IMR-90 (cell line): ENCODE results near the gene TNFRSF18. TPM values are rescaled to one million over a fixed set of nuclear protein-coding genes. Genes with fewer than 3 reads are reported as not detected.

ENCODE experiments used
- ATAC-seq: fragments of 200-7000 bp; cut with Tn5 transposase; 2 replicates; pipeline ENCODE4 v1.9.1; 2020; ENCODE audit warnings: low read depth, mild to moderate bottlenecking, moderate library complexity
- BruUV-seq: library from RNA; stranded (reverse); fragments of 400-500 nt; replicated peaks from 2 replicates; lab custom pipeline; 2021; lab: Mats Ljungman, UMichigan
- CTCF ChIA-PET: fragments of 300-600 bp; formaldehyde crosslinking; extraction: SDS; loops from one replicate; lab custom pipeline; 2021; ENCODE audit warnings: antibody characterized with exemption; lab: Yijun Ruan, JAX
- POLR2A ChIA-PET: fragments of 300-600 bp; sonication (Branson Sonifier 250); formaldehyde crosslinking; loops from one replicate; lab custom pipeline; 2022; ENCODE audit warnings: antibody characterized with exemption; ENCODE audit not compliant: unreplicated experiment; lab: Charles Lee
- DNase-seq: peaks from one replicate; pipeline ENCODE4 v3.0.0; 2013
- H2AFZ ChIP-seq: replicated peaks from 2 replicates; pipeline ENCODE3; 2013; ENCODE audit warnings: low read length, mild to moderate bottlenecking; ENCODE audit not compliant: poor library complexity
- H2AK5ac ChIP-seq: 2 replicates; pipeline ENCODE4 v1.6.1; 2013; ENCODE audit warnings: low read depth, low read length, inconsistent platforms
- H2AK9ac ChIP-seq: replicated peaks from 2 replicates; pipeline ENCODE3; 2013; ENCODE audit warnings: mild to moderate bottlenecking, low read depth, low read length, moderate library complexity; ENCODE audit not compliant: poor library complexity
- H2BK120ac ChIP-seq: 2 replicates; pipeline ENCODE4 v1.6.1; 2013; ENCODE audit warnings: low read depth, low read length, inconsistent platforms
- H2BK15ac ChIP-seq: 3 replicates; pipeline ENCODE4 v1.6.1; 2013; ENCODE audit warnings: low read depth, low read length, inconsistent platforms
- H2BK20ac ChIP-seq: 2 replicates; pipeline ENCODE4 v1.6.1; 2013; ENCODE audit warnings: low read depth, mild to moderate bottlenecking, inconsistent platforms, low read length, moderate library complexity
- H2BK5ac ChIP-seq: 2 replicates; pipeline ENCODE4 v1.6.1; 2013; ENCODE audit warnings: mild to moderate bottlenecking, low read depth, low read length, inconsistent platforms; ENCODE audit not compliant: poor library complexity, severe bottlenecking
- H3K14ac ChIP-seq: replicated peaks from 2 replicates; pipeline ENCODE4 v1.6.1; 2013; ENCODE audit warnings: low read depth, low read length, inconsistent platforms
- H3K18ac ChIP-seq: 2 replicates; pipeline ENCODE4 v1.6.1; 2013; ENCODE audit warnings: low read depth, low read length, control low read depth
- H3K23ac ChIP-seq: 2 replicates; pipeline ENCODE4 v1.6.1; 2013; ENCODE audit warnings: low read depth, low read length, inconsistent platforms
- H3K27ac ChIP-seq: 2 replicates; pipeline ENCODE4 v1.5.1; 2013; ENCODE audit warnings: mild to moderate bottlenecking, control low read depth, low read length; ENCODE audit not compliant: insufficient read depth
- H3K27me3 ChIP-seq: 2 replicates; pipeline ENCODE4 v1.6.1; 2013; ENCODE audit warnings: low read length; ENCODE audit not compliant: control insufficient read depth, insufficient read depth
- H3K36me3 ChIP-seq: 2 replicates; pipeline ENCODE4 v1.6.1; 2013; ENCODE audit warnings: low read length, mixed read lengths; ENCODE audit not compliant: control insufficient read depth, insufficient read depth
- H3K4ac ChIP-seq: 2 replicates; pipeline ENCODE4 v1.6.1; 2013; ENCODE audit warnings: low read depth, low read length, inconsistent platforms
- H3K4me1 ChIP-seq: 2 replicates; pipeline ENCODE4 v1.6.1; 2013; ENCODE audit warnings: low read length, mixed read lengths; ENCODE audit not compliant: control insufficient read depth, insufficient read depth
- H3K4me2 ChIP-seq: 2 replicates; pipeline ENCODE4 v1.6.1; 2013; ENCODE audit warnings: low read depth, mild to moderate bottlenecking, control low read depth, low read length, moderate library complexity
- H3K4me3 ChIP-seq: 2 replicates; pipeline ENCODE4 v1.5.1; 2013; ENCODE audit warnings: low read depth, mild to moderate bottlenecking, control low read depth, low read length, moderate library complexity; ENCODE audit not compliant: insufficient read depth
- H3K56ac ChIP-seq: 2 replicates; pipeline ENCODE4 v1.6.1; 2013; ENCODE audit warnings: low read length, inconsistent platforms; ENCODE audit not compliant: insufficient read depth; ENCODE audit errors: extremely low read depth
- H3K79me1 ChIP-seq, 2 experiments: 2 replicates each; pipeline ENCODE4 v1.6.1; 2013; ENCODE audit warnings: low read length in 2 of 2, inconsistent platforms in 1 of 2, low read depth in 1 of 2
- H3K9ac ChIP-seq: 2 replicates; pipeline ENCODE4 v1.6.1; 2013; ENCODE audit warnings: low read depth, low read length, control low read depth
- H3K9me1 ChIP-seq: 2 replicates; pipeline ENCODE4 v1.6.1; 2013; ENCODE audit warnings: low read length, inconsistent platforms; ENCODE audit not compliant: insufficient read depth
- H3K9me3 ChIP-seq: 2 replicates; pipeline ENCODE4 v1.6.1; 2013; ENCODE audit warnings: low read length; ENCODE audit not compliant: control insufficient read depth, insufficient read depth
- H4K20me1 ChIP-seq: 2 replicates; pipeline ENCODE4 v1.6.1; 2013; ENCODE audit warnings: low read length, inconsistent platforms; ENCODE audit not compliant: insufficient read depth
- H4K5ac ChIP-seq: 2 replicates; pipeline ENCODE4 v1.6.1; 2013; ENCODE audit warnings: mild to moderate bottlenecking, low read depth, low read length, control low read depth
- H4K8ac ChIP-seq, 2 experiments: 2 replicates each; pipeline ENCODE4 v1.6.1; 2013; ENCODE audit warnings: low read depth in 2 of 2, low read length in 2 of 2, control low read depth in 1 of 2, inconsistent platforms in 1 of 2
- H4K91ac ChIP-seq: 2 replicates; pipeline ENCODE4 v1.6.1; 2013; ENCODE audit warnings: low read depth, low read length, inconsistent platforms; ENCODE audit not compliant: insufficient read depth
- BHLHE40 ChIP-seq: fragments of 150-350 bp; IDR thresholded peaks from 2 replicates; pipeline ENCODE4 v1.6.1; 2016; ENCODE audit warnings: mild to moderate bottlenecking, low read depth, low read length
- CEBPB ChIP-seq: IDR thresholded peaks from 2 replicates; pipeline ENCODE4 v1.6.1; 2012; ENCODE audit warnings: low read depth, low read length, improper control_type of control experiment
- CHD1 ChIP-seq: IDR thresholded peaks from 2 replicates; pipeline ENCODE4 v1.6.1; 2012; ENCODE audit warnings: low read depth, low read length, improper control_type of control experiment
- FOS ChIP-seq: fragments of 150-350 bp; IDR thresholded peaks from 2 replicates; pipeline ENCODE4 v1.6.1; 2016; ENCODE audit warnings: low read depth, low read length
- MAFK ChIP-seq: IDR thresholded peaks from 2 replicates; pipeline ENCODE4 v1.6.1; 2012; ENCODE audit warnings: low read depth, low read length, improper control_type of control experiment
- MAZ ChIP-seq: IDR thresholded peaks from 2 replicates; pipeline ENCODE4 v1.6.1; 2012; ENCODE audit warnings: low read depth, mild to moderate bottlenecking, low read length, improper control_type of control experiment, moderate library complexity, borderline replicate concordance
- MXI1 ChIP-seq: IDR thresholded peaks from 2 replicates; pipeline ENCODE4 v1.6.1; 2012; ENCODE audit warnings: low read depth, mild to moderate bottlenecking, low read length, moderate library complexity, borderline replicate concordance
- NFE2L2 ChIP-seq: fragments of 150-350 bp; IDR thresholded peaks from 2 replicates; pipeline ENCODE4 v1.6.1; 2016; ENCODE audit warnings: low read depth, mild to moderate bottlenecking, low read length
- POLR2A ChIP-seq: IDR thresholded peaks from 2 replicates; pipeline ENCODE4 v1.6.1; 2012; ENCODE audit warnings: mild to moderate bottlenecking, low read depth, low read length
- RAD21 ChIP-seq: IDR thresholded peaks from 2 replicates; pipeline ENCODE4 v1.6.1; 2012; ENCODE audit warnings: low read length, improper control_type of control experiment
- RCOR1 ChIP-seq: IDR thresholded peaks from 2 replicates; pipeline ENCODE4 v1.6.1; 2012; ENCODE audit warnings: mild to moderate bottlenecking, low read length, improper control_type of control experiment; ENCODE audit not compliant: insufficient replicate concordance
- RFX5 ChIP-seq: IDR thresholded peaks from 2 replicates; pipeline ENCODE4 v1.8.0; 2012; ENCODE audit warnings: low read depth, mild to moderate bottlenecking, low read length, moderate library complexity
- SMC3 ChIP-seq: fragments of 150-350 bp; IDR thresholded peaks from 2 replicates; pipeline ENCODE4 v1.6.1; 2016; ENCODE audit warnings: low read depth, mild to moderate bottlenecking, antibody characterized with exemption, low read length, moderate library complexity
- WGBS, 2 experiments: methylation state at CpG; one replicate each; pipeline versions ENCODE4 v1.1.5 to v1.1.7; 2013; ENCODE audit warnings: missing lambda C conversion rate in 2 of 2; ENCODE audit not compliant: insufficient read length in 1 of 2; ENCODE audit errors: extremely low coverage in 2 of 2; 5-methylcytosine and 5-hydroxymethylcytosine counted together
- dilution Hi-C: fragments of 300-500 bp; cut with HindIII; formaldehyde crosslinking; loops from one replicate; pipeline ENCODE4 v1.14.3; 2018; ENCODE audit warnings: low sequenced_read_pairs; ENCODE audit not compliant: unreplicated experiment
- in situ Hi-C: fragments of 300-500 bp; cut with MboI; formaldehyde crosslinking; loops from 3 replicates; pipeline ENCODE4 v1.14.3; 2019; ENCODE audit warnings: low sequenced_read_pairs, inconsistent platforms, mixed read lengths
- intact Hi-C: fragments of 100-400 bp; cut with micrococcal nuclease; formaldehyde crosslinking; loops from 2 replicates; pipeline ENCODE4 v1.10.0; 2022
- polyA plus RNA-seq, 3 experiments: library from polyadenylated mRNA; depleted of rRNA; stranded (reverse); fragments of >200 nt; gene quantifications; 2 replicates each; pipeline ENCODE4 v1.2.3, GENCODE V29; 2012; ENCODE audit warnings: low replicate concordance in 1 of 3
- total RNA-seq: library from RNA; depleted of rRNA; stranded (reverse); fragments of >200 nt; gene quantifications from 2 replicates; pipeline ENCODE4 v1.2.3, GENCODE V29; 2012
- TF ChIP-seq, protein P1 (sequence below): fragments of 150-350 bp; IDR thresholded peaks from 2 replicates; pipeline ENCODE4 v1.6.1; 2017; ENCODE audit warnings: mild to moderate bottlenecking, antibody characterized with exemption, low read length, low read depth
- TF ChIP-seq, protein P2 (sequence below): conservative IDR thresholded peaks from 2 replicates; pipeline ENCODE4 v1.5.1; 2012; ENCODE audit warnings: mild to moderate bottlenecking, low read depth, low read length, improper control_type of control experiment
- TF ChIP-seq, protein P3 (sequence below): fragments of 150-350 bp; IDR thresholded peaks from 2 replicates; pipeline ENCODE4 v1.6.1; 2016; ENCODE audit warnings: low read depth, mild to moderate bottlenecking, low read length, moderate library complexity, borderline replicate concordance

TNFRSF18 gene
- total and polyA plus RNA-seq, 2 of the 4 experiments (the other 2 are of a cell fraction), result 0.18 to 1.0 TPM

DNA sequence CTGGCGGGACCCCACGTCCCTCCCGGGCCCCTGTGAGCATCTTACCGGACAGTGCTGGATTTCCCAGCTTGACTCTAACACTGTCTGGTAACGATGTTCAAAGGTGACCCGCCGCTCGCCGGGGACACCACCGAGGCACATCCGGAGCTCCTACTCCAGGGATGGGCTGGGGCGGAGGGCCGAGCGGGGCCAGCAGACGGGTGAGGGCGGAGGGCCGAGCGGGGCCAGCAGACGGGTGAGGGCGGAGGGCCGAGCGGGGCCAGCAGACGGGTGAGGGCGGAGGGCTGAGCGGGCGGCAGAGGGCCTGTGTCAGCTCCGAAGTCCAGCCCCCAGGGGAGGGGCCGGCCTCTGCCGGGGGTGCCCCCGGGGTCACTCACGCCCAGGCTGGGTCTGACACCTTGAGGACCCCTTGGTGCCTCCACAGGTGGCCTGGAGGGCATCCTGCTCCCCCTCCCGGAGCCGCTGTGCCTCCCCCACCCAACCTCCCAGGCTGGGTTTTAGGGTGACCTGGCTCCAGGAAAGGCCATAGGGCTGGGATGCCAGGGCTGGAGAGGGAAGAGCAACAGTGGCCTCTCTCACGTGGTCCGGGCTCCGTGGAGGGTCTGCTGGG, 38.4 kb downstream of the TNFRSF18 start:
- dilution Hi-C loops, result no loop called here
- no peak overlapping the region for H3K4ac ChIP-seq
- in situ Hi-C loops, result no loop called here
- no peak for ATAC-seq
- no peak overlapping the region for H3K14ac ChIP-seq
- H3K4me1 ChIP-seq, result no peaks in the 10 kb centered on the region
- no TSS peak for BruUV-seq
- no peaks in the 10 kb centered on the region for H3K36me3 ChIP-seq
- no peak overlapping the region for H3K18ac ChIP-seq
- no peak for DNase-seq
- peaks cover 49% of the 10 kb centered on the region for H3K27me3 ChIP-seq
- H2AK9ac ChIP-seq, result no peak overlapping the region
- intact Hi-C loops, result no loop called here
- no peak overlapping the region for H3K9ac ChIP-seq
- H4K20me1 ChIP-seq, result no peaks in the 10 kb centered on the region; the same call in 1 of the 2 replicates
- H2BK15ac ChIP-seq, result no peak overlapping the region
- no peaks in the 10 kb centered on the region for H3K79me1 ChIP-seq
- ChIA-PET POLR2A (no interaction called here), CTCF (no interaction called here)
- H2AK5ac ChIP-seq, result no peak overlapping the region
- no peak overlapping the region for H2BK120ac ChIP-seq
- H3K56ac ChIP-seq, result no peak overlapping the region
- no peaks in the 10 kb centered on the region for H3K9me3 ChIP-seq
- H3K4me2 ChIP-seq, result no peak overlapping the region
- H2BK5ac ChIP-seq, result no peak overlapping the region
- no peak overlapping the region for H2AFZ ChIP-seq
- no peak overlapping the region for H4K91ac ChIP-seq
- H4K5ac ChIP-seq, result no peak overlapping the region
- H3K4me3 ChIP-seq, result no peak overlapping the region
- no peak overlapping the region for H3K27ac ChIP-seq
- no peak overlapping the region for H2BK20ac ChIP-seq
- TF ChIP-seq, protein P1, sequence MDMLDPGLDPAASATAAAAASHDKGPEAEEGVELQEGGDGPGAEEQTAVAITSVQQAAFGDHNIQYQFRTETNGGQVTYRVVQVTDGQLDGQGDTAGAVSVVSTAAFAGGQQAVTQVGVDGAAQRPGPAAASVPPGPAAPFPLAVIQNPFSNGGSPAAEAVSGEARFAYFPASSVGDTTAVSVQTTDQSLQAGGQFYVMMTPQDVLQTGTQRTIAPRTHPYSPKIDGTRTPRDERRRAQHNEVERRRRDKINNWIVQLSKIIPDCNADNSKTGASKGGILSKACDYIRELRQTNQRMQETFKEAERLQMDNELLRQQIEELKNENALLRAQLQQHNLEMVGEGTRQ, result no peak
- TF ChIP-seq POLR2A (no peak), CEBPB (no peak), MXI1 (no peak), CHD1 (no peak), FOS (no peak), RCOR1 (no peak), RAD21 (no peak), MAZ (no peak), SMC3 (no peak), RFX5 (no peak), BHLHE40 (no peak), MAFK (no peak), NFE2L2 (no peak)
- TF ChIP-seq, protein P2, sequence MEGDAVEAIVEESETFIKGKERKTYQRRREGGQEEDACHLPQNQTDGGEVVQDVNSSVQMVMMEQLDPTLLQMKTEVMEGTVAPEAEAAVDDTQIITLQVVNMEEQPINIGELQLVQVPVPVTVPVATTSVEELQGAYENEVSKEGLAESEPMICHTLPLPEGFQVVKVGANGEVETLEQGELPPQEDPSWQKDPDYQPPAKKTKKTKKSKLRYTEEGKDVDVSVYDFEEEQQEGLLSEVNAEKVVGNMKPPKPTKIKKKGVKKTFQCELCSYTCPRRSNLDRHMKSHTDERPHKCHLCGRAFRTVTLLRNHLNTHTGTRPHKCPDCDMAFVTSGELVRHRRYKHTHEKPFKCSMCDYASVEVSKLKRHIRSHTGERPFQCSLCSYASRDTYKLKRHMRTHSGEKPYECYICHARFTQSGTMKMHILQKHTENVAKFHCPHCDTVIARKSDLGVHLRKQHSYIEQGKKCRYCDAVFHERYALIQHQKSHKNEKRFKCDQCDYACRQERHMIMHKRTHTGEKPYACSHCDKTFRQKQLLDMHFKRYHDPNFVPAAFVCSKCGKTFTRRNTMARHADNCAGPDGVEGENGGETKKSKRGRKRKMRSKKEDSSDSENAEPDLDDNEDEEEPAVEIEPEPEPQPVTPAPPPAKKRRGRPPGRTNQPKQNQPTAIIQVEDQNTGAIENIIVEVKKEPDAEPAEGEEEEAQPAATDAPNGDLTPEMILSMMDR, result no peak
- TF ChIP-seq, protein P3, sequence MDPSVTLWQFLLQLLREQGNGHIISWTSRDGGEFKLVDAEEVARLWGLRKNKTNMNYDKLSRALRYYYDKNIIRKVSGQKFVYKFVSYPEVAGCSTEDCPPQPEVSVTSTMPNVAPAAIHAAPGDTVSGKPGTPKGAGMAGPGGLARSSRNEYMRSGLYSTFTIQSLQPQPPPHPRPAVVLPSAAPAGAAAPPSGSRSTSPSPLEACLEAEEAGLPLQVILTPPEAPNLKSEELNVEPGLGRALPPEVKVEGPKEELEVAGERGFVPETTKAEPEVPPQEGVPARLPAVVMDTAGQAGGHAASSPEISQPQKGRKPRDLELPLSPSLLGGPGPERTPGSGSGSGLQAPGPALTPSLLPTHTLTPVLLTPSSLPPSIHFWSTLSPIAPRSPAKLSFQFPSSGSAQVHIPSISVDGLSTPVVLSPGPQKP, result no peak
- H4K8ac ChIP-seq, result no peak overlapping the region
- WGBS, 2 experiments, result 80% methylated on average over 8 of the region's 36 CpGs; no CpG with 5 or more reads in 1 of the 2 experiments
- H3K23ac ChIP-seq, result no peak overlapping the region
- H3K9me1 ChIP-seq, result no peaks in the 10 kb centered on the region
